DOHH2 (cell line): ENCODE measurements around the gene CELA2B.

ENCODE experiments used
- CTCF ChIP-seq: fragments of 200-600 bp; sonication (generic); IDR thresholded peaks from one replicate; pipeline ENCODE4 v1.5.1; 2014; ENCODE audit warnings: antibody characterized with exemption, mild to moderate bottlenecking, low read depth, low read length; ENCODE audit not compliant: poor library complexity, severe bottlenecking
- EZH2phosphoT487 ChIP-seq: fragments of 200-600 bp; sonication (generic); IDR thresholded peaks from 2 replicates; pipeline ENCODE4 v1.6.1; 2017; ENCODE audit warnings: borderline replicate concordance, mild to moderate bottlenecking, antibody characterized with exemption, low read length, moderate library complexity, mixed read lengths

DNA sequence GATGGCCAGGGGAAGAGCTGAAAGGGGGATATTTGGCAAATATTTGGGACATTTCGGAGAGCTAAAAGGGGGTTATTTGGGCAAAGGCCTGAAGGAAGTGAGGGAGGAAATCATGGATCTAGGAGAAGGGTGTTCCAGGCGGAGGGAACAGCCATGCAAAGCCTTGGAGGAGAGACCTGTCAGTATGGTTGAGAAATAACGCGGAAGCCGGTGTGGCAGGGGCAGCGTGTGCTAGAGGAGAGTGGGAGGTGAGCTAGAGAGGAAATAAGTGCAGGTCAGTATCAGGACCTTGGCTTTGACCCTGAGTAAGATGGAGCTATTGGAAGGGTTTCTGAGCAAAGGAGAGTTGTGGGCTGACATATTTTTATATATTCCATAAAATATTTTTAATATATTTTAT lies 34.7 kb upstream of the CELA2B start:
- TF ChIP-seq CTCF (no peak), EZH2phosphoT487 (no peak)
